Thyroid gland (tissue), 4 donors: ENCODE data around the gene ALS2. TPM values are rescaled to one million over a fixed set of nuclear protein-coding genes. Genes with fewer than 3 reads are reported as not detected.
A peak's percentile ranks its signal among the peaks of the same experiment; 100 is the strongest.

Experiments used
- DNase-seq, 2 donors: peaks; one replicate each; pipeline ENCODE4 v3.0.0-alpha.2; 2019
- H3K27ac ChIP-seq, 3 donors: fragments of 200-600 bp; sonication (generic); 1 replicate in 2 of 3; 2 replicates in 1 of 3; pipeline ENCODE4 v1.5.1; 2016 to 2019; ENCODE audit warnings: mild to moderate bottlenecking in 1 of 3, moderate library complexity in 1 of 3
- H3K27me3 ChIP-seq: fragments of 200-600 bp; sonication (generic); one replicate; pipeline ENCODE4 v1.5.1; 2019
- H3K36me3 ChIP-seq, 2 donors: fragments of 200-600 bp; sonication (generic); one replicate each; pipeline ENCODE4 v1.5.1; 2016 to 2019
- H3K4me1 ChIP-seq, 2 donors: fragments of 200-600 bp; sonication (generic); one replicate each; pipeline ENCODE4 v1.5.1; 2017 to 2019
- H3K4me3 ChIP-seq, 3 donors: fragments of 200-600 bp; sonication (generic); replicated peaks in 1 of 3; 1 replicate in 2 of 3; 2 replicates in 1 of 3; pipeline ENCODE4 v1.5.1; 2016; ENCODE audit warnings: mild to moderate bottlenecking in 1 of 3
- H3K9me3 ChIP-seq: fragments of 200-600 bp; sonication (generic); one replicate; pipeline ENCODE4 v1.5.1; 2017
- CTCF ChIP-seq, 6 experiments: fragments of 200-600 bp in 3 of 6; fragments of 450-650 bp in 3 of 6; sonication (generic) in 3 of 6; IDR thresholded peaks; one replicate each; pipeline ENCODE4 v1.5.1; 2016 to 2019; ENCODE audit warnings: antibody characterized with exemption in 6 of 6, mild to moderate bottlenecking in 2 of 6, inconsistent platforms in 1 of 6, moderate library complexity in 1 of 6
- POLR2A ChIP-seq, 2 donors: fragments of 450-650 bp; IDR thresholded peaks; one replicate each; pipeline ENCODE4 v1.6.1; 2017; ENCODE audit warnings: antibody characterized with exemption in 2 of 2, mild to moderate bottlenecking in 2 of 2, moderate library complexity in 1 of 2
- WGBS, 2 donors: methylation state at CpG; one replicate each; pipeline ENCODE4 v1.1.5; 2017; 5-methylcytosine and 5-hydroxymethylcytosine counted together
- intact Hi-C: fragments of 100-400 bp; cut with DNase I; formaldehyde crosslinking; loops from one replicate; pipeline ENCODE4 v1.15.1; 2023
- total RNA-seq, 4 donors: library from RNA; depleted of rRNA; stranded (reverse); fragments of >200 nt; gene quantifications; one replicate each; pipeline ENCODE4 v1.2.3, GENCODE V29; 2016

The ALS2 gene
- total RNA-seq, 4 donors from 2014 or later = 20.9 to 37.6 (median 29.9) TPM

GRCh38 chr2:201797175-201797840 is 16.6 kb upstream of the ALS2 start:
- H3K4me3 ChIP-seq = no peak overlapping the region
- H3K4me1 ChIP-seq = no peaks in the 10 kb centered on the region
- H3K27ac ChIP-seq = no peak overlapping the region
- H3K27me3 ChIP-seq = no peaks in the 10 kb centered on the region
- H3K9me3 ChIP-seq = no peaks in the 10 kb centered on the region
- intact Hi-C loops = no loop called here
- WGBS, 2 donors = 50 to 53% methylated on average over 5 of the region's 5 CpGs
- TF ChIP-seq CTCF (IDR thresholded peaks at IDR 0.05) = no peak
- no peak for TF ChIP-seq POLR2A (IDR thresholded peaks at IDR 0.05)
- no peak for DNase-seq
- H3K36me3 ChIP-seq = no peaks in the 10 kb centered on the region

GRCh38 chr2:201796478-201796865 is 15.7 kb upstream of the ALS2 start:
- no peaks in the 10 kb centered on the region for H3K27me3 ChIP-seq
- no peak for TF ChIP-seq CTCF (IDR thresholded peaks at IDR 0.05)
- TF ChIP-seq POLR2A (IDR thresholded peaks at IDR 0.05) = no peak
- H3K4me3 ChIP-seq = no peak overlapping the region
- H3K36me3 ChIP-seq = no peaks in the 10 kb centered on the region
- DNase-seq = no peak
- no peaks in the 10 kb centered on the region for H3K9me3 ChIP-seq
- no peak overlapping the region for H3K27ac ChIP-seq
- no peaks in the 10 kb centered on the region for H3K4me1 ChIP-seq
- intact Hi-C loops = no loop called here

GRCh38 chr2:201795607-201796477 is 15.1 kb upstream of the ALS2 start:
- intact Hi-C loops = no loop called here

DNA sequence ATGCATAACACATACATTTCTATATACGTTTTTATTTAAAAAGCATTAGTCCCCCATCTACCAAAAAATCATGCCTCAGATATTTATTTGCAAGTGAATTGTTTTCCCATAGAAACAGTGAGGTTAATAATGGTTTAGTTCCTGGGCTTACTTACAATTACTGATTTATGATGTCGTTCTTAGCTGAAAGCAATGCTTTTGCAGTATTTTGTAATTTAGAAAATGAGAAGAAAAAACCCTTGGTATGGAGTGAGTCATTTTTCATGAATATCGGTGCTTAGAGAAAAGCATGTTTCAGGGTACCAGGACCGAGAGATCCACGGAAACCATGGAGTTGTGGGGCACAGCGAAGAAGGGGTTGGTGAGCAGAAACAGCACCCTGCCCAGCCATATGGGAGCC is 13.6 kb upstream of the ALS2 start:
- Histone ChIP-seq H3K27ac (no peak overlapping the region), H3K4me1 (no peaks in the 10 kb centered on the region), H3K4me3 (no peak overlapping the region), H3K27me3 (no peaks in the 10 kb centered on the region), H3K9me3 (no peaks in the 10 kb centered on the region), H3K36me3 (no peaks in the 10 kb centered on the region)
- TF ChIP-seq POLR2A (IDR thresholded peaks at IDR 0.05) (no peak), CTCF (IDR thresholded peaks at IDR 0.05) (no peak)
- 87 to 88% methylated on average over 6 of the region's 6 CpGs for WGBS, 2 donors
- intact Hi-C loops = no loop called here
- no peak for DNase-seq

More at GRCh38 chr2:201795607-201796477, 15.1 kb upstream of the ALS2 start:
- Histone ChIP-seq H3K27ac (no peak overlapping the region), H3K4me3 (no peak overlapping the region), H3K4me1 (no peaks in the 10 kb centered on the region), H3K36me3 (no peaks in the 10 kb centered on the region), H3K9me3 (no peaks in the 10 kb centered on the region), H3K27me3 (no peaks in the 10 kb centered on the region)
- 33% methylated on average over 5 of the region's 5 CpGs for WGBS, 2 donors
- DNase-seq = peak in 1 of 2 donors; percentile 9
- TF ChIP-seq CTCF (IDR thresholded peaks at IDR 0.05) = peak in 4 of 6 experiments; percentile 15 to 59 (median 39)
- TF ChIP-seq POLR2A (IDR thresholded peaks at IDR 0.05) = no peak

DNA sequence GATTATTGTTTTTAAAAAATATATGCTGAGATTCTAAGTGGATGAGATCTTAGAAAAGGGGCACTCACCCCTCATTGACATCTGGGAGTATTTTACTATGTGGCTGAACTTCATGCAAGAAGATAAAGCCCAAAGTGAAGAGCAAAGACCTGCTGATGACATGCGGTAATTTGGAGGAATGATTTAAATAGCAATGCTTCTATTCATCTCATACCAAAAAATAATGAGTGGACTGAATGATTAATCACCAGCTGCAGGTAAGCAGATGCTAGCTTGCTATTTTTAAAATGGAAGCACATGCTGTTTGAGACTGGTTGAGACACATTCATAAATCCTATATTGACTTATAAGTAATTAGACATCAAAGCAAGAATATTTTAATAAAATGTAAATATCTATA is 12.9 kb upstream of the ALS2 start:
- TF ChIP-seq POLR2A (IDR thresholded peaks at IDR 0.05) = no peak
- no peak for TF ChIP-seq CTCF (IDR thresholded peaks at IDR 0.05)
- DNase-seq = no peak
- intact Hi-C loops = no loop called here
- Histone ChIP-seq H3K36me3 (no peaks in the 10 kb centered on the region), H3K27me3 (no peaks in the 10 kb centered on the region), H3K4me1 (no peaks in the 10 kb centered on the region), H3K9me3 (no peaks in the 10 kb centered on the region), H3K4me3 (no peak overlapping the region), H3K27ac (no peak overlapping the region)
- WGBS, 2 donors = 93 to 96% methylated on average over 1 of the region's 1 CpG
